ENCODE data around the gene SPNS1.

GRCh38 chr16:28925386-28926228 is 49.0 kb upstream of the SPNS1 start:
- TF ChIP-seq, protein P1, sequence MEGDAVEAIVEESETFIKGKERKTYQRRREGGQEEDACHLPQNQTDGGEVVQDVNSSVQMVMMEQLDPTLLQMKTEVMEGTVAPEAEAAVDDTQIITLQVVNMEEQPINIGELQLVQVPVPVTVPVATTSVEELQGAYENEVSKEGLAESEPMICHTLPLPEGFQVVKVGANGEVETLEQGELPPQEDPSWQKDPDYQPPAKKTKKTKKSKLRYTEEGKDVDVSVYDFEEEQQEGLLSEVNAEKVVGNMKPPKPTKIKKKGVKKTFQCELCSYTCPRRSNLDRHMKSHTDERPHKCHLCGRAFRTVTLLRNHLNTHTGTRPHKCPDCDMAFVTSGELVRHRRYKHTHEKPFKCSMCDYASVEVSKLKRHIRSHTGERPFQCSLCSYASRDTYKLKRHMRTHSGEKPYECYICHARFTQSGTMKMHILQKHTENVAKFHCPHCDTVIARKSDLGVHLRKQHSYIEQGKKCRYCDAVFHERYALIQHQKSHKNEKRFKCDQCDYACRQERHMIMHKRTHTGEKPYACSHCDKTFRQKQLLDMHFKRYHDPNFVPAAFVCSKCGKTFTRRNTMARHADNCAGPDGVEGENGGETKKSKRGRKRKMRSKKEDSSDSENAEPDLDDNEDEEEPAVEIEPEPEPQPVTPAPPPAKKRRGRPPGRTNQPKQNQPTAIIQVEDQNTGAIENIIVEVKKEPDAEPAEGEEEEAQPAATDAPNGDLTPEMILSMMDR (IDR thresholded peaks at IDR 0.05), result no peak
- no peak for TF ChIP-seq POLR2A (IDR thresholded peaks at IDR 0.05)
